GM12878 (cell line): ENCODE data around the gene TMCO5A. TPM values are rescaled to one million over a fixed set of nuclear protein-coding genes. Genes with fewer than 3 reads are reported as not detected.

Experiments
- ATAC-seq: fragments of 200-7000 bp; cut with Tn5 transposase; 3 replicates; pipeline ENCODE4 v1.9.1; 2020; ENCODE audit warnings: mild to moderate bottlenecking, moderate library complexity
- BruUV-seq: library from RNA; stranded (reverse); fragments of 400-500 nt; replicated peaks from 2 replicates; lab custom pipeline; 2021; lab: Mats Ljungman, UMichigan
- CTCF ChIA-PET: fragments of 300-600 bp; sonication (Branson Sonifier 250); formaldehyde crosslinking; extraction: SDS; loops from one replicate; lab custom pipeline; 2021; ENCODE audit warnings: inconsistent platforms; lab: Yijun Ruan, JAX
- POLR2A ChIA-PET: fragments of 350-600 bp; formaldehyde crosslinking; extraction: SDS; loops from one replicate; lab custom pipeline; 2021; ENCODE audit warnings: inconsistent platforms; lab: Charles Lee
- RAD21 ChIA-PET: fragments of 300-600 bp; sonication (Branson Sonifier 250); formaldehyde crosslinking; loops from one replicate; lab custom pipeline; 2023; ENCODE audit warnings: antibody characterized with exemption; ENCODE audit not compliant: unreplicated experiment; lab: Charles Lee
- SMC1A ChIA-PET: fragments of 300-600 bp; sonication (Branson Sonifier 250); formaldehyde crosslinking; loops from one replicate; lab custom pipeline; 2023; ENCODE audit not compliant: unreplicated experiment, uncharacterized antibody; lab: Charles Lee
- DNase-seq: peaks from one replicate; pipeline ENCODE4 v3.0.0-alpha.2; 2011; ENCODE audit warnings: low read depth, low spot score
- FAIRE-seq: peaks from 3 replicates; lab custom pipeline; 2011; peaks lifted over from hg19 to GRCh38; lab: Jason Lieb, UNC
- H2AFZ ChIP-seq: 2 replicates; pipeline ENCODE4 v1.6.0; 2011; ENCODE audit warnings: low read depth, low read length, control low read depth; ENCODE audit not compliant: control insufficient read depth
- H3K27ac ChIP-seq: 2 replicates; pipeline ENCODE4 v1.5.1; 2011; ENCODE audit warnings: control low read depth; ENCODE audit not compliant: control insufficient read depth, insufficient read depth
- H3K27me3 ChIP-seq, 2 experiments: replicated peaks in 1 of 2; 2 replicates each; pipeline versions ENCODE4 v1.6.0 to v1.6.1; 2011; ENCODE audit warnings: low read length in 1 of 2; ENCODE audit not compliant: control insufficient read depth in 2 of 2, insufficient read depth in 2 of 2
- H3K36me3 ChIP-seq, 2 experiments: 2 replicates each; pipeline ENCODE4 v1.5.1; 2011; ENCODE audit warnings: low read length in 1 of 2; ENCODE audit not compliant: control insufficient read depth in 2 of 2, insufficient read depth in 2 of 2
- H3K4me1 ChIP-seq: 2 replicates; pipeline ENCODE4 v1.6.1; 2011; ENCODE audit warnings: mild to moderate bottlenecking, low read length, moderate library complexity, mixed read lengths; ENCODE audit not compliant: control insufficient read depth, insufficient read depth
- H3K4me2 ChIP-seq: 2 replicates; pipeline ENCODE4 v1.6.0; 2011; ENCODE audit warnings: control low read depth; ENCODE audit not compliant: control insufficient read depth, insufficient read depth
- H3K4me3 ChIP-seq: fragments of 200-600 bp; sonication (generic); 2 replicates; pipeline ENCODE4 v1.5.1; 2016
- H3K79me2 ChIP-seq: 2 replicates; pipeline ENCODE4 v1.6.0; 2011; ENCODE audit warnings: low read length; ENCODE audit not compliant: control insufficient read depth, insufficient read depth
- H3K9ac ChIP-seq: 2 replicates; pipeline ENCODE4 v1.8.0; 2011; ENCODE audit warnings: low read length, control low read depth, mixed read lengths; ENCODE audit not compliant: control insufficient read depth, insufficient read depth
- H3K9me3 ChIP-seq: replicated peaks from 3 replicates; pipeline ENCODE4 v1.5.1; 2011; ENCODE audit warnings: mild to moderate bottlenecking, low read length; ENCODE audit not compliant: control insufficient read depth, insufficient read depth
- H4K20me1 ChIP-seq: 2 replicates; pipeline ENCODE4 v1.6.0; 2011; ENCODE audit not compliant: control insufficient read depth, insufficient read depth
- E2F8 ChIP-seq: fragments of 450-650 bp; IDR thresholded peaks from 2 replicates; pipeline ENCODE4 v1.6.1; 2018; ENCODE audit warnings: mild to moderate bottlenecking, low read depth, moderate library complexity; ENCODE audit not compliant: partially characterized antibody
- MLLT1 ChIP-seq: fragments of 450-650 bp; IDR thresholded peaks from 2 replicates; pipeline ENCODE4 v1.6.1; 2016; ENCODE audit warnings: mild to moderate bottlenecking
- NR2C1 ChIP-seq: fragments of 450-650 bp; IDR thresholded peaks from 2 replicates; pipeline ENCODE4 v1.6.1; 2017; ENCODE audit warnings: antibody characterized with exemption, mild to moderate bottlenecking, moderate library complexity
- POLR2AphosphoS2 ChIP-seq: IDR thresholded peaks from 2 replicates; pipeline ENCODE4 v1.6.1; 2011; ENCODE audit warnings: low read depth, mild to moderate bottlenecking, low read length, improper control_type of control experiment, moderate library complexity
- SKIL ChIP-seq: fragments of 450-650 bp; IDR thresholded peaks from 2 replicates; pipeline ENCODE4 v1.6.1; 2017; ENCODE audit warnings: mild to moderate bottlenecking, low read depth, inconsistent platforms; ENCODE audit not compliant: poor library complexity, severe bottlenecking
- ZNF622 ChIP-seq: fragments of 450-650 bp; IDR thresholded peaks from 2 replicates; pipeline ENCODE4 v1.6.1; 2017; ENCODE audit warnings: mild to moderate bottlenecking, inconsistent platforms
- WGBS: methylation state at CpG from one replicate; pipeline ENCODE4 v1.1.6; 2016; ENCODE audit warnings: low lambda C conversion rate; ENCODE audit not compliant: insufficient replicate concordance, insufficient coverage; ENCODE audit errors: missing lambda C conversion rate; 5-methylcytosine and 5-hydroxymethylcytosine counted together
- in situ Hi-C: fragments of 300-500 bp; cut with MboI; formaldehyde crosslinking; loops from 9 replicates; pipeline ENCODE4 v1.14.3; 2018; ENCODE audit warnings: mixed read lengths
- intact Hi-C: fragments of 100-400 bp; cut with micrococcal nuclease; formaldehyde crosslinking; loops from one replicate; pipeline ENCODE4 v1.14.2; 2022; ENCODE audit not compliant: unreplicated experiment
- polyA plus RNA-seq, 11 experiments: library from polyadenylated mRNA; depleted of rRNA in 4 of 11; unstranded in 6 of 11; stranded (reverse) in 5 of 11; fragments of >200 nt; fragmentation: Nextera tagmentation in 4 of 11; fragmentation: Illumina TruSeq in 1 of 11; extraction: Ambion mirVana in 4 of 11; extraction: Trizol in 1 of 11; gene quantifications; 1 replicate in 1 of 11; 2 replicates in 10 of 11; pipeline versions ENCODE4 v1.2.1 to v1.2.3, GENCODE V29; 2011 to 2016; ENCODE audit warnings: inconsistent platforms in 2 of 11, missing spikeins in 2 of 11, low read depth in 1 of 11
- total RNA-seq, 4 experiments: library from RNA; depleted of rRNA in 3 of 4; stranded (reverse); fragments of >200 nt in 3 of 4; fragmentation: Illumina TruSeq in 1 of 4; extraction: Trizol in 1 of 4; gene quantifications; 2 replicates each; pipeline versions ENCODE4 v1.2.1 to v1.2.3, GENCODE V29; 2013 to 2021

Gene TMCO5A
- total and polyA plus RNA-seq, 10 of the 15 experiments (the other 5 are each of a cell fraction or from before 2014, with no cell fraction given) = not detected

- ChIA-PET SMC1A (no interaction called here), RAD21 (no interaction called here), CTCF (no interaction called here), POLR2A (no interaction called here)
- Histone ChIP-seq H2AFZ (no peak overlapping the region), H3K9ac (no peak overlapping the region), H3K9me3 (no peaks in the 10 kb centered on the region), H3K27me3 (no peaks in the 10 kb centered on the region), H3K4me2 (no peak overlapping the region), H3K4me3 (no peak overlapping the region), H4K20me1 (no peaks in the 10 kb centered on the region), H3K4me1 (no peaks in the 10 kb centered on the region), H3K79me2 (no peaks in the 10 kb centered on the region), H3K36me3 (no peaks in the 10 kb centered on the region), H3K27ac (no peak overlapping the region)
- in situ Hi-C loops = no loop called here
- ATAC-seq = no peak
- TF ChIP-seq NR2C1 (no peak), E2F8 (no peak)
- no TSS peak for BruUV-seq
- WGBS = 30% methylated on average over 11 of the region's 11 CpGs
- DNase-seq = no peak
- intact Hi-C loops = no loop called here
- FAIRE-seq = no peak
These were observed 30.4 kb upstream of the TMCO5A start for GRCh38 chr15:37903919-37904625.

- DNase-seq (no peak), FAIRE-seq (no peak), ATAC-seq (no peak)
- WGBS = 29% methylated on average over 1 of the region's 1 CpG
- H3K4me3 ChIP-seq = no peak overlapping the region
- POLR2A ChIA-PET = no interaction called here
- no peaks in the 10 kb centered on the region for H3K79me2 ChIP-seq
- CTCF ChIA-PET = interaction anchor here (0.6 kb wide), 1 partner anchor 458 kb away, joined by 3 read pairs; no protein-coding TSS in a partner anchor
- RAD21 ChIA-PET = no interaction called here
- SMC1A ChIA-PET = interaction anchor here (0.7 kb wide), 1 partner anchor 157 kb away, joined by 5 read pairs; no protein-coding TSS in a partner anchor
- BruUV-seq = no TSS peak
- no peak overlapping the region for H3K4me2 ChIP-seq
- in situ Hi-C loops (no loop called here), intact Hi-C loops (no loop called here)
- H3K9ac ChIP-seq = no peak overlapping the region
- no peaks in the 10 kb centered on the region for H3K9me3 ChIP-seq
- no peak overlapping the region for H3K27ac ChIP-seq
- H3K4me1 ChIP-seq = no peaks in the 10 kb centered on the region
- H3K36me3 ChIP-seq = no peaks in the 10 kb centered on the region
- no peak overlapping the region for H2AFZ ChIP-seq
- no peaks in the 10 kb centered on the region for H3K27me3 ChIP-seq
- no peaks in the 10 kb centered on the region for H4K20me1 ChIP-seq
- TF ChIP-seq ZNF622 = no peak
- no peak for TF ChIP-seq POLR2AphosphoS2
- no peak for TF ChIP-seq SKIL
- no peak for TF ChIP-seq MLLT1
These were observed 27.3 kb upstream of the TMCO5A start for GRCh38 chr15:37907136-37907535.
